ENCODE results near the gene ADCY6.
A peak's percentile ranks its signal among the peaks of the same experiment; 100 is the strongest.

Gene ADCY6

DNA sequence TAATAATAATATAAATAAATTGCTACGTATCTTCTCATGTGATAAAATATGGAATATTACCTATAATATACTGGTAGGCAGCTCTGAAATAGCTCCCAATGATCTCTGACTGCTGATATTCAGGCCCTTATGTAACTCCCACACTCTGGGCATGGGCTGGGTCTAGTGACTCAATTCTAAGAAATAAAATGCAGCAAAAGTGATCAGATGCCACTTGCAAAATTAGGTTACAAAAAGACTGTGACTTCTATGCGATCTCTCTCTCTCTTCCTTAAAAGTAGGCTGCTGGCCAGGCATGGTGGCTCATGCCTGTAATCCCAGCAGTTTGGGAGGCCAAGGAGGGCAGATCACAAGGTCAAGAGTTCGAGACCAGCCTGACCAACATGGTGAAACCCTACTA, 19.1 kb upstream of the ADCY6 start:
- TF ChIP-seq, protein P1, sequence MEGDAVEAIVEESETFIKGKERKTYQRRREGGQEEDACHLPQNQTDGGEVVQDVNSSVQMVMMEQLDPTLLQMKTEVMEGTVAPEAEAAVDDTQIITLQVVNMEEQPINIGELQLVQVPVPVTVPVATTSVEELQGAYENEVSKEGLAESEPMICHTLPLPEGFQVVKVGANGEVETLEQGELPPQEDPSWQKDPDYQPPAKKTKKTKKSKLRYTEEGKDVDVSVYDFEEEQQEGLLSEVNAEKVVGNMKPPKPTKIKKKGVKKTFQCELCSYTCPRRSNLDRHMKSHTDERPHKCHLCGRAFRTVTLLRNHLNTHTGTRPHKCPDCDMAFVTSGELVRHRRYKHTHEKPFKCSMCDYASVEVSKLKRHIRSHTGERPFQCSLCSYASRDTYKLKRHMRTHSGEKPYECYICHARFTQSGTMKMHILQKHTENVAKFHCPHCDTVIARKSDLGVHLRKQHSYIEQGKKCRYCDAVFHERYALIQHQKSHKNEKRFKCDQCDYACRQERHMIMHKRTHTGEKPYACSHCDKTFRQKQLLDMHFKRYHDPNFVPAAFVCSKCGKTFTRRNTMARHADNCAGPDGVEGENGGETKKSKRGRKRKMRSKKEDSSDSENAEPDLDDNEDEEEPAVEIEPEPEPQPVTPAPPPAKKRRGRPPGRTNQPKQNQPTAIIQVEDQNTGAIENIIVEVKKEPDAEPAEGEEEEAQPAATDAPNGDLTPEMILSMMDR (IDR thresholded peaks at IDR 0.05; ENCODE audit: low read depth, low read length): no peak
- H3K4me3 ChIP-seq (ENCODE audit: low read depth, low read length): no peak overlapping the region

DNA sequence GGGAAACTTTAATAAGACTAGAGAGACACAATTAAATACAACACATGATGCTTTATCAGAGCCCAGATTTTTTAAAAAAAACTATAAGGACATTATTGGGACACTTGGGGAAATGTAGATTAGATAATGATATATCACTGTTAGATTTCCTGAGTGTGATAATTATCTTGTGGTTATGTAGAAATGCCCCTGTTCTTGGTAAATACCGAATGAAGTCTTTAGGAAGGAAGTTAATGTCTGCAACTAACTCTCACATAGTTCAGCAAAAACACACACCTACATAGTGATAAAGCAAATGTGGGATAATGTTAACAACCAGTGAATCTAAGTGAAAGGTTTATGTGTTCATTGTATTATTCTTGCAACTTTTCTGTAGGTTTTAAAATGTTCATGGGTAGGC, 14.8 kb upstream of the ADCY6 start:
- TF ChIP-seq, protein P1 (IDR thresholded peaks at IDR 0.05; ENCODE audit: low read depth, low read length): no peak
- no peak overlapping the region for H3K4me3 ChIP-seq (ENCODE audit: low read depth, low read length)

DNA sequence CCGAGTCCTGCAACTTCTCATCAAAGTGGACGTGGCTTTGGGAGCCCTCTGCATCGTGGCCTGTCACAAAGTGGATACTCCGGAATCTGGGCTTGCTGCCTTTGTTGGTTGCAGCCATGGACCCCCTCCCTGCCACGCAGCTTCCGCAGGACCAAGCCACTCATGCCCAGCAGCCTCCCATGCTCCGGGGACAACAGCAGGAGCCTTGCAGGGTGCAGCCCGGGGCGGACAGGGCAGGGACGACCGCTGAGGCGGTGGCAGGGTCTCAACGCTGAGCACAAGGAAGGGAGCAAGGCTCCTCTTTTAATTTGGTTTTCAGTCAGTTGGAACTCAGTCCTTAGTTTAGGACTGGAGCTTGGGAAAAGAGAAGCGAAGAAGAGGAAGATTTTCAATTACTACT, 12.1 kb upstream of the ADCY6 start:
- H3K4me3 ChIP-seq (ENCODE audit: low read depth, low read length): no peak overlapping the region
- TF ChIP-seq, protein P1 (IDR thresholded peaks at IDR 0.05; ENCODE audit: low read depth, low read length): no peak

DNA sequence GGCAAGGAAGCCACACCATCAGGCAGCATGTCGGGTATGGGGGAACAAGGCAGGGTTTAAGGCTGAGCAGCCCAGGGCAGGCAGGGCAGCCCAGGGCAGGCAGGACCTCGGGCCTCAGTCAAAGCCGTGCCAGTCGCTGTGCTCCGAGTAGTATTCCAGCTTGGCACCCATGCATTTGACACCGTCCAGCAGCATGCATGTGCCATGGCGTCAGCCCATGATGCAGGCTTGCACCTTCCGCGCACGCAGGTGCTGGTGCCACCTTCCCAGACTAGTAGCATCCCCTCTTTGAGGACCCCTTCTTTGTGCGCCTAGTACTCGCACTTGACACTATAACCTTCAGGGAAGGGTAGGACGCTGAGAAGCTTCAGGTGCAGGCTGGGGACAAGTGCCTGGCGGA, 11.6 kb upstream of the ADCY6 start:
- no peak overlapping the region for H3K4me3 ChIP-seq (ENCODE audit: low read depth, low read length)
- TF ChIP-seq, protein P1 (IDR thresholded peaks at IDR 0.05; ENCODE audit: low read depth, low read length): no peak

DNA sequence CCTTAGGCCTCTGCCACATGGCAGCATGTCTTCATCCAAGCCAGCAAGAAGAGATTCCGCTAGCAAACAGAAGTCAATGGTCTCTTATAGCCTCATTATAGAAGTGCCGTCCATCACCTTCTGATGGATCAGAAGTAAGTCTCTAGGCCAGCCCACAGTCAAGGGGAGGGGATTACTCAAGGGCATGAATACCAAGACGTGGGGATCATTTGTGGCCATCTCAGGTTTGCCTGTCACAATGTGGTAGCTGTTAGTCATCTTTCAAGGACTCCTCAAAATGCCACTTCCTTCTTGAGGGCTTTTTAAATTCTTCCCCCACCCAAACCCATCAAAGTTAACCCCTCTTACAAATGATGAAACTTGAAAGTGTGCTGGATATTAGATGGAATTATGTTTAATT, 8.1 kb upstream of the ADCY6 start:
- TF ChIP-seq, protein P1 (IDR thresholded peaks at IDR 0.05; ENCODE audit: low read depth, low read length): no peak
- H3K4me3 ChIP-seq (ENCODE audit: low read depth, low read length): no peak overlapping the region

DNA sequence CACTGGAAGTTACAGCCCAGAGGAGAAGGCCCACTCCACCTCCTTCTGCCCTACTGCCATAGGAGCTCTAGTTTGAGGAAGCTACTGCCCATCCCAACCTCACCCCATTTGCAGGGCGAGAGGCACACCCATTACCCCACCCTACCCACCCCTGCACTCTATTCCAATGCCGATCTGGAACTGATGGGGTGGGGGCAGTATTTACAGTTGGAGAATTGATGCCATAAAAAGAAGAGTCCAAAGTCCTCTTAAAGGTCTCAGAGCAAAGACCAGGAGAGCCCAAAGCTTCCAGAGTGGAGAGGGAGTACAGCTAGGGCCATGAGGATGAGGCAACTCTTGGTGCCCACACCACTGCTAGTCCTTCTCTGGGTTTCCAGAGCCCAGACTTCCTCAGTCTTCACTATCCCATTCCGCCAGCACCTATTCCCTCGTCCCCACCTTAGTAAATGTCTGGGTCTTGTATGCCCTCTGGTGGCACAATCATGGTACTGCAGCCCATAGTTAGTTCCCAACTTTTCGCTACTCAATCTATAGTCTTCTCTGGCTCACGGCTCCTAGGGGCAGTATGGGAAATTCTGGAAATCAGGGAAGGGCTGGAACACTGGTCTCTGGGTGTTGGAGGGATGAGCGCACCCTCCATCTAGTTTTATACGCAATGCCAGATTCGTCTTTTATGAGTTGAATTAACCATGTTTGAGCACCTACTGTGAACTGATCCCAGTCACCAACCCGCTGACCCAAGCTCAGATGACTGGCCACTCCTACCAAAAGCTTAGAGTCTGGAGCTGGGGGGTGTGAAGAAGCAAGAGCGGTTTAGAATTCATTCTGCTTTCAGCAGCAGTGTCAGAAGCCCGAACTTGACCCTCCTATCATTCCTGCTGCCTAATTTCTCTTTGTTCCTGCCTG, 6.9 kb upstream of the ADCY6 start:
- no peak overlapping the region for H3K4me3 ChIP-seq (ENCODE audit: low read depth, low read length)
- TF ChIP-seq, protein P1 (IDR thresholded peaks at IDR 0.05; ENCODE audit: low read depth, low read length): peak; percentile 95

DNA sequence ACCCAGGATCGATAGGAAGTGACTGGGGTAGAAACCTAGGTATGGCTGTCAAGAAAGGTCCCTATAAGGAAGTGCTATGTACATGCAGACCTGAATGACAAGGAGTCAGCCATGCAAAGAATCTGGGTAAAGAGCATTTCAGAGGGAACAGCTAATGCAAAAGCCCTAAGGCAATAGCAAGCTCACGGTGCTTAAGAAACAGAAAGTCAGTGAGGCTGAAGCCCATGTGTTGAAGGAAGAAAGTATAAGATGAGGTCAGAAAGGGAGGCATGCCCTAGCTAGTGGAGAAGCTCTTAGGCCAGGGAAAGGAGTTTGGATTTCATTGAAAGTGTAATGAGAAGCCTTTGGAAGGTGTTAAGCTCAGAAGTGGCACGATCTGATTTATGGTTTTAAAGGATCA, 6.0 kb upstream of the ADCY6 start:
- TF ChIP-seq, protein P1 (IDR thresholded peaks at IDR 0.05; ENCODE audit: low read depth, low read length): no peak
- H3K4me3 ChIP-seq (ENCODE audit: low read depth, low read length): no peak overlapping the region

Data from WI38 (cell line).